Fibroblast of upper back skin (primary cell): ENCODE data around the gene CHD5.

Source experiments
- DNase-seq: peaks from one replicate; pipeline ENCODE4 v3.0.0-alpha.2; 2013

The CHD5 gene

GRCh38 chr1:6129313-6129712, 50.8 kb downstream of the CHD5 start:
- DNase-seq = no peak

- no peak for DNase-seq
These were observed 51.6 kb downstream of the CHD5 start for GRCh38 chr1:6128276-6129081.

GRCh38 chr1:6127587-6128163, 52.4 kb downstream of the CHD5 start:
- peak; percentile 46 for DNase-seq

GRCh38 chr1:6126521-6127067, 53.5 kb downstream of the CHD5 start:
- no peak for DNase-seq

DNA sequence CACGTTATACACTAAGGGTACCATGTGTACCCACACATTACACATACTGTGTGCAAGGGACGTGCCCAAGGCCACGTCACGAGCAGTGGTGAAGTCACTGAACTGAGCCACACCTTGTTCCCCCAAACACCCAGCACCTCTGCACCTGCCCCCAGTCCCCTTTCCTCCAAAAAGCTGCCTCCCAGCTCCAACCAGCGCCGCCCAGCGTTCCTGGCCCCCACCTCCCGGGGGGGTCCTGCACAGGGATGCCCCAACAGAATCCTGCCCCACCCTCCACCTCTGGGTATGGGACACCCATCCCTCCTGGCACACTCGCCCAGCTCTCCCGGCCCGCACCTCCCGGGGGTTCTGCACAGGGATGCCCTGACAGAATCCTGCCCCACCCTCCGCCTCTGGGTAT, 54.1 kb downstream of the CHD5 start:
- DNase-seq = no peak

DNA sequence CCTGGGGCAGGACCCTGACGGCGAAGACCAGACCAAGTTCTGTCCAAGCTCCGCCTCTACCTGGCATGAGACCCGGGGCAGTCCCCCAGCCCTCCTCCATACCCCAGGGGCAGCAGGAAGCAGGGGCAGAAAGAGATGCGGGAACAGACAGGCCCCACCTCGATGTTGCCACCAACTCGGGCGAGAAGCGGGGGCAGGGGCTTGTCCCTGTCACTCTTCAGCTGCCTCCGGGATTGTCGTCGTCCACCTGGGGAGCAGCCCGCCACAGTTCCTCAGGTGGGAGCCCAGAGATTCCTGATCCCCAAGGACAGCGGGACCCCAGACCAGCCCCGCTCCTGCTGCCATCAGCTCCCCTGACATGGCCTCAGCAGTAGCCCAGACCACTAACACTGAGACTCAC, 54.8 kb downstream of the CHD5 start:
- no peak for DNase-seq

GRCh38 chr1:6124746-6125365, 55.3 kb downstream of the CHD5 start:
- no peak for DNase-seq

- no peak for DNase-seq
These were observed 55.8 kb downstream of the CHD5 start for GRCh38 chr1:6124341-6124740.

DNA sequence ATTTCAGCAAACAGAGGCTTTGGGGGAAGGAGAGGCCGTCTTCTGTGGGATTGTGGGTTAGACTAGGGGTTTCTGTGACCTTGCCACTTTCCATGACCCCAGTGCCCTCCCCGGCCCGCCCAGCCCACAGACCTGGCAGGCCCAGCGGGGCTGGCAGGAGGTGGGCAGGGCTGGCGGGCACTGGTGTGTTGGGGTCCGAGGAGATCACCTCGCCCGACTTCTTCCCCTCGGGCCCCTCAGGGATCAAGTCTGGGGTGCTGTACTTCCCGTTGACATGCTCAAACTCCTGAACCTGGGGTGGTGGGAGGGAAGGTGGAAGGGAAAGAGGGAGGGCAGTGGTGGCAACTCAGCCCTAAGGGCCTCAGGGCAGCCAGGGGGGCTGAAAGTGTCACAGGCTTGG, 56.3 kb downstream of the CHD5 start:
- DNase-seq = no peak

DNA sequence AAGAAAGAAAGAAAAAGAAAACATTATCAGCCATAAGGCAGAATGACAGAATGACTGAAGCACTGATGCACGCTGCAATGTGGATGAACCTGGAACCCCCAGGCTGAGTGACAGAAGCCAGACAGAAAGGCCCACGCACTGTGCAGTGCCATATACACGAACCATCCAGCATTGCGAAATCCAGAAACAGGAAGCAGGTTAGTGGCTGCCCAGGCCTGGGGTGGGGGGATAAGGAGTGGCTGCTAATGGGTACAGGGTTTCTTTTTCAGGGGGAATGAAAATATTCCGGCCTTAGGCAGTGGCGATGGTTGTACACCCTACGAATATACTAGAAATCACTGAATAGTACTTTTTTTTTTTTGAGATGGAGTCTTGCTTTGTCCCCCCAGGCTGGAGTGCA, 57.0 kb downstream of the CHD5 start:
- no peak for DNase-seq

DNA sequence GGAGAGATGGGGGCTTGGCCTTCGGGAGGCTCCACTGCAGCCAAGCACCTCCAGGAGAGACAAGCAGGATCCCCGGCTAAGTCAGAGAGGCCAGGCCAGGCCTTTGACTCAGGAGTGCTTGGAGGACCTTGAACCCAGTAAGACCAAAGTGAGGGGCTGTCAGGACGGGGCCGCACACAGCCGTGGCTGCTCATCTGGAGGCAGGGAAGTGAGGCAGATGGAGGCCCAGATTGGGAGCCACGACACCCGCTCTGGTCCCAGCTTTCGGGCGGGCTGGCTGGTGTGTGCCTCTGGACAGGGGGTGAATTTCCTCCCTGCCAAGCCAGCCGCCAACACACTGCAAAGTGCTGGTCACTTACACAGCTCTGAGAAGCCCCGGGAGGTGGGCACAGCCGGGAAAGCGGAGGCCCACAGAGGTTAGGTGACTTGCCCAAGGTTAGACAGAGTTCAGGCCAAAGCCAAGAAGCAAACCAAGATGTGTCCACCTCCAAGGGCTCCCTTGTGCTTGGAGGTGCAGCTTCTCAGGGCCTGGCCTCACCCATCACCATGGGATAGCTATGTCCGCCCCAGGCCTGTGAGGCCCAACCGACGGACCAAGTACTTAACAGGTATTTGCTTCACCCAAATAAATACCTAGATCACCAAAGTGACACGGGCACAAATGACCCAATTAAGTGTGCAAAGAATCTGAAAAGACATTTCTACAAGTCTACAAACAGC, 58.3 kb downstream of the CHD5 start:
- DNase-seq = no peak

DNA sequence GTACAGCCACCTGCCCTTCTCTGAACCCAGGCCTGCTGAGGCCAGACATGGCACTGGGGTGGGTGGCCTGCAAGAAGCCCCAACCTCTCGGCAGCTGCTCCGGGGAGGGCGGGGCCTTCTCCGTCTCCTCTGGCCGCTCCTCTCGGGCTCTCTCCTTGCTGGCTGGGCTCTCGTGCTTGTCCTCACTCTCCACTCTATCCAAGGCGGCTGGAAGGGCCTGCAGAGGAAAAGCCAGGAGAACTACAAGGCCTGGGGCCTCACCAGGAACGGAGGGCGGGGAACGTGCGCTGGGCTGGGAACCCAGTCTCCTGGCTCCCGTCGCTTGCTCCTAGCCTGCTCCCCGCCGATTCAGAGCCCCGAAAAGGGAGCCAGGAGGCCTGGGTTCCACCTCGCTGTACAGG, 59.1 kb downstream of the CHD5 start:
- no peak for DNase-seq

DNA sequence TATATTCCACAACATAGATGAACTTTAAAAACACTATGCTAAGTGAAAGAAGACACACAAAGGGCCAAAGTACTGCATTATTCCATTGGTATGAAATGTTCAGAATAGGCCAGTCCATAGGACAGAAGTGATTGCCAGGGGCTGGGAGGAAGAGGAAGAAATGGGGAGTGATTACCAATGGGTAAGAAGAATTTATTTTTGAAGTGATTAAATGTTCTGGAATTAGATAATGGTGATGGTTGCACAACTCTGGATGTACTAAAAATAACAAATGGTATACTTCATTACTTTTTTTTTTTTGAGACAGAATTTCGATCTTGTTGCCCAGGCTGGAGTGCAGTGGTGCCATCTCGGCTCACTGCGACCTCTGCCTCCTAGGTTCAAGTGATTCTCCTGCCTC, 61.7 kb downstream of the CHD5 start:
- no peak for DNase-seq

- no peak for DNase-seq
These were observed 62.5 kb downstream of the CHD5 start for GRCh38 chr1:6117624-6118023.

DNA sequence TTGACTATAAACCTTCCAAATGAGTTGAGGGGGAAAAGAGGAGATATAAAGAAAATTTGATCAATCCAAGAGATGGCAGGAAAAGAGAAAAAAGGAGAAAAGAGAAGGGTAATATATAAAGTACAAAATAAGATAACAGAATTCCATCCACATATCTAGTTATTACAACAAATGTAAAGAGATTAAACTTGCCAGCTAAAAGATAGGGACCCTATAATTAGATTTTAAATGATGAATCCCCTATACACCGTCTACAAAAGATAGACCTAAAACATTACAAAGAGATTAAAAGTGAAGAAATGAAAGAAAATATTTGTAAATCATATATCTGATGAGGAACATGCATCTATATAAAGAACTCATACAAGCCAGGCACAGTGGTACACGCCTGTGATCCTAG, 63.1 kb downstream of the CHD5 start:
- DNase-seq = no peak

DNA sequence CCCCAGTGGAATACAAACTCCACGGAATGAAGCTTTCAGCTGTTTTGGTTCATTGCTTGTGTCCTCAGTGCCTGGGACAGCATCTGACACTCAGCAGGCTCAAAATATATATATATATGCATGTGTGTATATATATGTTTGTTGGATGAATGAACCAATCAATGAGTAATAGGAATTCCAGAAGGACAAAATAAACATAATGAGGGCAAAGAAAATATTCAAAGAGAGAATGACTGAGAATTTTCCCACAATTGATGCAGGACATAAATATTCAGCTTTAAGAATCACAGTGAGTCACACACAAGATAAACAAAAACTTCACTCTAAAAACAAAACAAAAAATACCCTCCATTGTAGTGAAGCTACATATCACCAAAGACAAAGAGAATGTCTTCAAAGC, 64.0 kb downstream of the CHD5 start:
- no peak for DNase-seq

- no peak for DNase-seq
These were observed 66.4 kb downstream of the CHD5 start for GRCh38 chr1:6113745-6114144.

- DNase-seq = no peak
These were observed 67.0 kb downstream of the CHD5 start for GRCh38 chr1:6113116-6113515.

- DNase-seq = no peak
These were observed 67.5 kb downstream of the CHD5 start for GRCh38 chr1:6112690-6113005.

DNA sequence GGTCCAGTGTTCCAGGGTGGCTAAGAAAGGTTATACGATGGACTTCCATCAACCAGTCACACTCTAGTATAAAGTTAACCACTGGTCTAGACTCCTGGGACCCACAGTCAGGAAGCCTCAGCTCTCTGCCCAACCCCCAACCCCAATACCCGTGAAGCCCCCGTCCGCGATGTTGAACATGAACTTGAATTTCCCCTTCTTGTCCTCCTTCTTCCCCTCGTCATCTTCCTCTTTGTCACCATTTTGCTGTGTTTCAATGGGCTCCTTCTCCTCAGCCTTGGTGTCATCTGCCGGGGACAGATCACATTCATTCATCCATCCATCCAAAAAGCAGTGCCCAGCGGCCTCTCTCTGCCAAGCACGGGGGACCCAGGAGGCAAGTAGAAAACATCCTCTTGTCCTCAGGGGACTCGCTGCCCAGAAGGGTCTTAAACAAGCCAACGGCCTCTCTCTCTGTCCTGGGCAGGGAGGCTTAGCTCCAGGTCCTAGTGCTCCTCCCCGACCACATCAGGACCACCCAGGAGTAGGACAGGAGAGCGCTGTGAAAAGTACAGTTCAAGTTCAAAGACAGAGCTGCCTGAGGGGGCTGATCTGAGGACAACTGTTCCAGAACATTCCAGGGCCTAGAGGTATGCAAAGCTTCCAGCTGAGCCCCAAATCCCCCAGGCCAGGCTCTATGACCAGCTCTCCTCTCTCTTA, 68.0 kb downstream of the CHD5 start:
- DNase-seq = no peak

GRCh38 chr1:6111571-6111970, 68.5 kb downstream of the CHD5 start:
- DNase-seq = no peak

- DNase-seq = no peak
These were observed 69.8 kb downstream of the CHD5 start for GRCh38 chr1:6110326-6110725.

- DNase-seq = no peak
These were observed 70.4 kb downstream of the CHD5 start for GRCh38 chr1:6109688-6110087.
